H1 (cell line): ENCODE results near the gene SCYL1. TPM values are rescaled to one million over a fixed set of nuclear protein-coding genes. Genes with fewer than 3 reads are reported as not detected.
A peak's percentile ranks its signal among the peaks of the same experiment; 100 is the strongest.

ENCODE experiments used
- CTCF ChIA-PET: fragments of 300-600 bp; sonication (Branson Sonifier 250); formaldehyde crosslinking; loops from one replicate; lab custom pipeline; 2021; ENCODE audit not compliant: partially characterized antibody; lab: Charles Lee
- POLR2A ChIA-PET: fragments of 300-600 bp; sonication (Branson Sonifier 250); formaldehyde crosslinking; loops from one replicate; lab custom pipeline; 2021; ENCODE audit warnings: inconsistent platforms; ENCODE audit not compliant: partially characterized antibody; lab: Charles Lee
- DNase-seq, 2 experiments: peaks; one replicate each; pipeline versions ENCODE4 v3.0.0 to v3.0.0-alpha.2; 2010 to 2022; ENCODE audit warnings: low spot score in 2 of 2, low read depth in 1 of 2, mixed read lengths in 1 of 2
- FAIRE-seq: peaks from 2 replicates; lab custom pipeline; 2011; peaks lifted over from hg19 to GRCh38; lab: Jason Lieb, UNC
- H2AFZ ChIP-seq: 2 replicates; pipeline ENCODE4 v1.8.1; 2012; ENCODE audit warnings: low read length, inconsistent platforms
- H2AK5ac ChIP-seq: 2 replicates; pipeline ENCODE4 v1.6.1; 2013; ENCODE audit warnings: low read depth, low read length
- H2BK120ac ChIP-seq: replicated peaks from 2 replicates; pipeline ENCODE3; 2013; ENCODE audit warnings: low read depth, low read length, inconsistent platforms
- H2BK12ac ChIP-seq: 2 replicates; pipeline ENCODE4 v1.6.1; 2013; ENCODE audit warnings: low read depth, low read length
- H2BK15ac ChIP-seq: 2 replicates; pipeline ENCODE4 v1.6.1; 2013; ENCODE audit warnings: low read length
- H2BK20ac ChIP-seq: 2 replicates; pipeline ENCODE4 v1.6.1; 2013; ENCODE audit warnings: low read length
- H2BK5ac ChIP-seq: 2 replicates; pipeline ENCODE4 v1.6.1; 2013; ENCODE audit warnings: low read depth, low read length
- H3K14ac ChIP-seq: 2 replicates; pipeline ENCODE4 v1.6.1; 2013; ENCODE audit warnings: inconsistent platforms; ENCODE audit not compliant: insufficient read length
- H3K18ac ChIP-seq: 2 replicates; pipeline ENCODE4 v1.6.1; 2013; ENCODE audit warnings: low read length; ENCODE audit errors: extremely low read depth
- H3K23ac ChIP-seq: 2 replicates; pipeline ENCODE4 v1.6.1; 2013; ENCODE audit warnings: inconsistent platforms; ENCODE audit not compliant: insufficient read length
- H3K23me2 ChIP-seq: 2 replicates; pipeline ENCODE4 v1.6.1; 2013; ENCODE audit warnings: low read depth, low read length
- H3K27ac ChIP-seq: 2 replicates; pipeline ENCODE4 v1.6.1; 2011; ENCODE audit warnings: low read depth, low read length, inconsistent platforms
- H3K27me3 ChIP-seq, 4 experiments: replicated peaks in 1 of 4; 1 replicate in 1 of 4; 2 replicates in 3 of 4; pipeline versions ENCODE4 v1.6.1 to v1.8.1; 2011 to 2013; ENCODE audit warnings: low read length in 3 of 4, mild to moderate bottlenecking in 3 of 4, inconsistent platforms in 2 of 4, mixed read lengths in 2 of 4, moderate library complexity in 1 of 4; ENCODE audit not compliant: control insufficient read depth in 3 of 4, insufficient read depth in 3 of 4; ENCODE audit errors: extremely low read depth in 1 of 4
- H3K36me3 ChIP-seq, 4 experiments: 2 replicates each; pipeline versions ENCODE4 v1.6.1 to v1.8.1; 2011 to 2013; ENCODE audit warnings: mild to moderate bottlenecking in 4 of 4, low read length in 3 of 4, moderate library complexity in 2 of 4, control low read depth in 1 of 4, inconsistent platforms in 1 of 4; ENCODE audit not compliant: insufficient read depth in 4 of 4, control insufficient read depth in 2 of 4
- H3K4ac ChIP-seq: replicated peaks from 2 replicates; pipeline ENCODE3; 2013; ENCODE audit warnings: low read length, low read depth, mixed read lengths, inconsistent platforms; ENCODE audit not compliant: insufficient read length
- H3K4me1 ChIP-seq, 4 experiments: replicated peaks in 1 of 4; 1 replicate in 1 of 4; 2 replicates in 3 of 4; pipeline versions ENCODE4 v1.6.1 to v1.8.1; 2011 to 2013; ENCODE audit warnings: low read length in 3 of 4, inconsistent platforms in 2 of 4, mixed read lengths in 1 of 4; ENCODE audit not compliant: insufficient read depth in 4 of 4, control insufficient read depth in 3 of 4
- H3K4me2 ChIP-seq, 2 experiments: 2 replicates each; pipeline versions ENCODE4 v1.6.1 to v1.8.1; 2011 to 2013; ENCODE audit warnings: low read depth in 2 of 2, low read length in 2 of 2, control low read depth in 1 of 2, inconsistent platforms in 1 of 2, mild to moderate bottlenecking in 1 of 2; ENCODE audit not compliant: insufficient read depth in 1 of 2
- H3K4me3 ChIP-seq, 4 experiments: fragments of 200-600, 300-600 bp in 1 of 4; sonication (generic), shearing (Covaris generic), sonication (Bioruptor Twin) in 1 of 4; 2 replicates each; pipeline versions ENCODE4 v1.5.1 to v1.8.1; 2011 to 2016; ENCODE audit warnings: low read length in 4 of 4, low read depth in 3 of 4, control low read depth in 2 of 4, inconsistent platforms in 2 of 4, mild to moderate bottlenecking in 2 of 4, mixed read lengths in 1 of 4, moderate library complexity in 1 of 4; ENCODE audit not compliant: insufficient read depth in 2 of 4; ENCODE audit errors: extremely low read depth in 1 of 4
- H3K56ac ChIP-seq: replicated peaks from 2 replicates; pipeline ENCODE3; 2013; ENCODE audit warnings: low read depth, mild to moderate bottlenecking, mixed read lengths, low read length, inconsistent platforms; ENCODE audit not compliant: insufficient read length
- H3K79me1 ChIP-seq: 2 replicates; pipeline ENCODE4 v1.6.1; 2013; ENCODE audit warnings: low read depth, low read length, control low read depth
- H3K79me2 ChIP-seq, 2 experiments: 2 replicates each; pipeline versions ENCODE4 v1.6.1 to v1.8.1; 2012 to 2013; ENCODE audit warnings: low read length in 2 of 2, mild to moderate bottlenecking in 2 of 2, inconsistent platforms in 1 of 2; ENCODE audit not compliant: insufficient read depth in 2 of 2, control insufficient read depth in 1 of 2
- H3K9ac ChIP-seq, 4 experiments: replicated peaks in 1 of 4; 1 replicate in 1 of 4; 2 replicates in 3 of 4; pipeline versions ENCODE4 v1.6.1 to v1.8.1; 2011 to 2013; ENCODE audit warnings: low read depth in 3 of 4, low read length in 3 of 4, control low read depth in 2 of 4, mild to moderate bottlenecking in 2 of 4, moderate library complexity in 2 of 4, inconsistent platforms in 1 of 4; ENCODE audit errors: extremely low read depth in 1 of 4
- H3K9me3 ChIP-seq, 2 experiments: 2 replicates each; pipeline versions ENCODE4 v1.6.1 to v1.8.1; 2012 to 2013; ENCODE audit warnings: mild to moderate bottlenecking in 2 of 2, moderate library complexity in 2 of 2, control low read depth in 1 of 2, inconsistent platforms in 1 of 2, low read depth in 1 of 2, low read length in 1 of 2, mixed read lengths in 1 of 2; ENCODE audit not compliant: insufficient read depth in 2 of 2
- H4K20me1 ChIP-seq, 2 experiments: replicated peaks in 1 of 2; 2 replicates each; pipeline versions ENCODE3 to v1.8.1; 2011 to 2013; ENCODE audit warnings: inconsistent platforms in 2 of 2, low read length in 2 of 2, mild to moderate bottlenecking in 1 of 2; ENCODE audit not compliant: insufficient read depth in 2 of 2, control insufficient read depth in 1 of 2
- H4K5ac ChIP-seq: 2 replicates; pipeline ENCODE4 v1.6.1; 2013; ENCODE audit warnings: low read length, low read depth, mixed read lengths, inconsistent platforms; ENCODE audit not compliant: insufficient read length
- H4K8ac ChIP-seq: 2 replicates; pipeline ENCODE4 v1.8.0; 2013; ENCODE audit warnings: mild to moderate bottlenecking, moderate library complexity, low read length, inconsistent platforms; ENCODE audit not compliant: insufficient read depth; ENCODE audit errors: extremely low read depth
- H4K91ac ChIP-seq: replicated peaks from 2 replicates; pipeline ENCODE3; 2013; ENCODE audit warnings: low read length, mixed read lengths, inconsistent platforms; ENCODE audit not compliant: insufficient read length
- EZH2 ChIP-seq: fragments of 200-600 bp; sonication (generic); IDR thresholded peaks from 2 replicates; pipeline ENCODE4 v1.7.1; 2012; ENCODE audit warnings: low read depth, mild to moderate bottlenecking, moderate library complexity, low read length, inconsistent platforms; ENCODE audit not compliant: severe bottlenecking
- GABPA ChIP-seq: IDR thresholded peaks from 2 replicates; pipeline ENCODE4 v1.6.1; 2011; ENCODE audit warnings: mild to moderate bottlenecking, low read length, moderate library complexity, borderline replicate concordance; ENCODE audit not compliant: insufficient read depth
- NANOG ChIP-seq: IDR thresholded peaks from 2 replicates; pipeline ENCODE4 v1.6.1; 2011; ENCODE audit warnings: low read length, low read depth, mild to moderate bottlenecking, inconsistent platforms; ENCODE audit not compliant: insufficient read depth, poor library complexity, severe bottlenecking
- PHF8 ChIP-seq: fragments of 200-600 bp; sonication (generic); conservative IDR thresholded peaks from 2 replicates; pipeline ENCODE4 v1.7.1; 2012; ENCODE audit warnings: low read depth, mild to moderate bottlenecking, inconsistent platforms, low read length, moderate library complexity
- RBBP5 ChIP-seq: IDR thresholded peaks from 2 replicates; pipeline ENCODE4 v1.7.1; 2012; ENCODE audit warnings: low read depth, mild to moderate bottlenecking, inconsistent platforms, low read length, moderate library complexity, borderline replicate concordance
- RNF2 ChIP-seq: fragments of 200-900, 300-1000 bp; sonication (generic); IDR thresholded peaks from 2 replicates; pipeline ENCODE4 v1.7.1; 2016; ENCODE audit warnings: borderline replicate concordance, low read depth, mild to moderate bottlenecking, antibody characterized with exemption, low read length; ENCODE audit not compliant: poor library complexity, severe bottlenecking; ENCODE audit errors: missing control alignments
- SP1 ChIP-seq: IDR thresholded peaks from 2 replicates; pipeline ENCODE4 v1.6.1; 2011; ENCODE audit warnings: low read depth, low read length
- TCF12 ChIP-seq: IDR thresholded peaks from 2 replicates; pipeline ENCODE4 v1.6.1; 2011; ENCODE audit warnings: low read depth, mild to moderate bottlenecking, low read length
- WGBS, 2 experiments: shearing (Covaris generic) in 1 of 2; methylation state at CpG; one replicate each; pipeline versions ENCODE4 v1.1.6 to v1.1.7; 2013 to 2015; ENCODE audit warnings: low lambda C conversion rate in 2 of 2, mixed read lengths in 2 of 2, inconsistent platforms in 1 of 2, low coverage in 1 of 2, missing lambda C conversion rate in 1 of 2; ENCODE audit not compliant: insufficient replicate concordance in 2 of 2, insufficient coverage in 1 of 2, insufficient read length in 1 of 2; ENCODE audit errors: extremely low coverage in 1 of 2, missing lambda C conversion rate in 1 of 2; 5-methylcytosine and 5-hydroxymethylcytosine counted together
- polyA plus RNA-seq, 7 experiments: library from polyadenylated mRNA; depleted of rRNA in 3 of 7; stranded (reverse) in 5 of 7; unstranded in 2 of 7; fragments of >200 nt in 5 of 7; fragments of 200-250 nt in 2 of 7; gene quantifications; 1 replicate in 5 of 7; 2 replicates in 1 of 7; 4 replicates in 1 of 7; pipeline versions ENCODE4 v1.2.1 to v1.2.3, GENCODE V29; 2011 to 2013; ENCODE audit warnings: missing spikeins in 2 of 7, mixed read lengths in 2 of 7
- total RNA-seq: library from RNA; stranded (reverse); fragmentation: NEBNext Ultra II Directional; extraction: Animal tissue kit (Norgen Biotek cat#: 25700); gene quantifications from 2 replicates; pipeline ENCODE4 v1.2.1, GENCODE V29; 2021

The SCYL1 gene
- total and polyA plus RNA-seq, 2 of the 8 experiments (the other 6 are each of a cell fraction or from before 2014, with no cell fraction given), result 59.8 to 77.7 TPM

- H3K18ac ChIP-seq, result peak overlapping the region; percentile 79
- peak overlapping the region; percentile 19 for H3K4ac ChIP-seq
- no peaks in the 10 kb centered on the region for H4K20me1 ChIP-seq
- H3K23me2 ChIP-seq, result peaks cover 4% of the 10 kb centered on the region; the same call in 1 of the 2 replicates
- H3K4me2 ChIP-seq, result peak overlapping the region; percentile 53 to 83
- H3K36me3 ChIP-seq, result no peaks in the 10 kb centered on the region
- H2BK15ac ChIP-seq, result peak overlapping the region; percentile 81
- 29% methylated on average over 15 of the region's 15 CpGs; no CpG with 5 or more reads in 1 of the 2 experiments for WGBS, 2 experiments
- H3K27ac ChIP-seq, result no peak overlapping the region
- peak overlapping the region; percentile 47 for H4K5ac ChIP-seq
- DNase-seq, result peak in 1 of 2 experiments; percentile 83
- no peak overlapping the region for H3K14ac ChIP-seq
- peak overlapping the region; percentile 47 for H2AK5ac ChIP-seq
- H3K56ac ChIP-seq, result peak overlapping the region; percentile 79
- peaks cover 0 to 17% (median 14%) of the 10 kb centered on the region in 4 experiments; a peak in 5 of 7 replicates for H3K27me3 ChIP-seq
- H3K9ac ChIP-seq, result peak overlapping the region in 1 of 4 experiments; percentile 39; a peak in 1 of 7 replicates
- no peaks in the 10 kb centered on the region for H3K79me1 ChIP-seq
- ChIA-PET POLR2A (interaction anchor here (0.6 to 4.2 kb wide), 16 partner anchors 9 to 142 kb away, joined by 3 to 29 read pairs (median 5); partner anchors contain the start of genes FAM89B, MALAT1, PCNX3 and ZNRD2), CTCF (interaction anchor here (0.5 to 16.3 kb wide), 13 partner anchors 8 to 449 kb away, joined by 3 to 284 read pairs (median 3); partner anchors contain the start of genes FAM89B and ZNRD2)
- H4K8ac ChIP-seq, result no peak overlapping the region; the same call in 1 of the 2 replicates
- peak overlapping the region; percentile 52; the same call in 1 of the 2 replicates for H2BK5ac ChIP-seq
- H3K4me1 ChIP-seq, result peaks cover 0 to 31% (median 23%) of the 10 kb centered on the region in 4 experiments; a peak in 6 of 7 replicates
- peak overlapping the region; percentile 47 for H2BK120ac ChIP-seq
- no peak for FAIRE-seq
- peak overlapping the region; percentile 68; the same call in 1 of the 2 replicates for H2BK12ac ChIP-seq
- peak overlapping the region in 1 of 4 experiments; percentile 7; a peak in 3 of 8 replicates for H3K4me3 ChIP-seq
- H3K23ac ChIP-seq, result no peak overlapping the region
- H3K79me2 ChIP-seq, result no peaks in the 10 kb centered on the region
- peak overlapping the region; percentile 87 for H4K91ac ChIP-seq
- 0 out of 2 replicates have a peak overlapping the region, but pooled peaks have one; percentile 72 for H2BK20ac ChIP-seq
- H2AFZ ChIP-seq, result peak overlapping the region; percentile 58
- H3K9me3 ChIP-seq, result no peaks in the 10 kb centered on the region
- no peak for TF ChIP-seq RBBP5
- TF ChIP-seq SP1, result peak; percentile 26; the same call in 1 of the 2 replicates
- TF ChIP-seq PHF8, result no peak
- no peak for TF ChIP-seq TCF12
- TF ChIP-seq NANOG, result no peak
- no peak for TF ChIP-seq RNF2
- no peak for TF ChIP-seq GABPA
- TF ChIP-seq EZH2, result peak; percentile 32
These were observed 35.9 kb downstream of the SCYL1 start for GRCh38 chr11:65560555-65561418.
